K562 (cell line): Measurements from ENCODE around the gene SORT1.

Experiments
- ARNT ChIP-seq, 2 experiments: fragments of 450-650 bp; IDR thresholded peaks; 2 replicates each; pipeline ENCODE4 v1.6.1; 2016; ENCODE audit warnings: mild to moderate bottlenecking in 1 of 2
- EP300 ChIP-seq: IDR thresholded peaks from 2 replicates; pipeline ENCODE4 v1.6.1; 2012; ENCODE audit warnings: low read length, improper control_type of control experiment
- FOXA1 ChIP-seq: fragments of 450-650 bp; IDR thresholded peaks from 2 replicates; pipeline ENCODE4 v1.6.1; 2016; ENCODE audit warnings: mild to moderate bottlenecking, borderline replicate concordance
- KLF10 ChIP-seq: fragments of 250-450 bp; sonication (Bioruptor Pico); IDR thresholded peaks from 2 replicates; pipeline ENCODE4 v1.6.1; 2021; ENCODE audit warnings: matching md5 sums
- MAX ChIP-seq: sonication (generic); formaldehyde crosslinking; IDR thresholded peaks from 2 replicates; pipeline ENCODE4 v1.9.0; 2022; ENCODE audit warnings: mild to moderate bottlenecking, missing genetic modification reagents
- SMC3 ChIP-seq: conservative IDR thresholded peaks from 2 replicates; pipeline ENCODE4 v1.6.1; 2011; ENCODE audit warnings: low read depth, low read length, improper control_type of control experiment; ENCODE audit not compliant: insufficient read depth
- SP1 ChIP-seq: sonication (generic); formaldehyde crosslinking; IDR thresholded peaks from 2 replicates; pipeline ENCODE4 v1.8.1; 2022; ENCODE audit warnings: mild to moderate bottlenecking, missing genetic modification reagents
- YY1 ChIP-seq, 3 experiments: IDR thresholded peaks; 2 replicates each; pipeline ENCODE4 v1.6.1; 2011; ENCODE audit warnings: low read length in 2 of 3, mild to moderate bottlenecking in 2 of 3, moderate library complexity in 2 of 3, borderline replicate concordance in 1 of 3, control low read depth in 1 of 3, low read depth in 1 of 3; ENCODE audit not compliant: insufficient read depth in 3 of 3, insufficient replicate concordance in 2 of 3, control insufficient read depth in 1 of 3, insufficient read length in 1 of 3; ENCODE audit errors: extremely low read depth in 1 of 3
- ZNF232 ChIP-seq: sonication (generic); formaldehyde crosslinking; IDR thresholded peaks from 2 replicates; pipeline ENCODE4 v1.8.0; 2022; ENCODE audit warnings: mild to moderate bottlenecking, missing genetic modification reagents
- ZNF263 ChIP-seq: sonication (generic); formaldehyde crosslinking; IDR thresholded peaks from 2 replicates; pipeline ENCODE4 v1.8.0; 2022; ENCODE audit warnings: mild to moderate bottlenecking, missing genetic modification reagents, borderline replicate concordance

GRCh38 chr1:109309347-109309746 lies 88.4 kb downstream of the SORT1 start:
- TF ChIP-seq MAX (no peak), FOXA1 (no peak), SP1 (no peak), ZNF263 (no peak), SMC3 (no peak), YY1 (IDR thresholded peaks at IDR 0.05; ENCODE audit: borderline replicate concordance in 1 of 3, control insufficient read depth in 1 of 3, extremely low read depth in 1 of 3, insufficient read depth in 3 of 3, insufficient read length in 1 of 3, insufficient replicate concordance in 2 of 3, low read depth in 1 of 3, low read length in 2 of 3) (no peak), EP300 (no peak), ARNT (IDR thresholded peaks at IDR 0.05) (no peak), KLF10 (CRISPR knock-in tag) (no peak), ZNF232 (CRISPR knock-in tag) (no peak)
